TTC549 (cell line): Measurements from ENCODE around the gene SPSB2.
"Not testable (repeated sequence)": the region's sequence is repeated elsewhere in the genome, so short reads cannot be mapped to it uniquely, and the experiment has no call there.

ENCODE experiments used
- FAIRE-seq: peaks from 2 replicates; lab custom pipeline; 2012; peaks lifted over from hg19 to GRCh38; lab: Jason Lieb, UNC

Gene SPSB2

DNA sequence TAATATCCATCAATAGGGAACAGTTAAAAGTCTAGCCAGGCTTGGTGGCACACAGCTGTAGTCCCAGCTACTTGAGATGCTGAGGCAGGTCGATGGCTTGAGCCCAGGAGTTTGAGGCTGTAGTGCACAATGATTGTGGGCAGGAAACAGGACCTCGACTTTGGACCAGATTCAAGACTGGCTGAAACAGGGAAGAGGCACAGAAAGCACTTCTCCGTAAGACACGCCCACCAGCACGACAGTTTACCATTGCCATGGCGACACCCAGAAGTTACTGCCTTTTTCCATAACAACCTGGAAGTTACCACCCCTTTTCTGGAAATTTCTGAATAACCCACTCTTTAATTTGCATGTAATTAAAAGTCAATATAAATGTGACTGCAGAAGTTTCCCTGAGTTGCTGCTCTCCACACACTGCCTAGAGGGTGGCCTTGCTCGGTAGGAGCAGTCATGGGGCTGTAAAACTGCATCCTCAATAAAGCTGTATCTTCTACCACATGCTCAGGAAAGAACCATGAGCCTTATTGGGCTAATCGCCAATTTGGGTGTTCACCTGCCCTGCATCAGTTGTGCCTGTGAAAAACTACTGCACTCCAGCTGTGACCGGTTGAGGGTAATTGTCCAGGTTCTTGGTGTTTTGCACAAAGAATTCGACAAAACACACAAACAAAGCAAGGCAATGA, 26.9 kb upstream of the SPSB2 start:
- no peak for FAIRE-seq

DNA sequence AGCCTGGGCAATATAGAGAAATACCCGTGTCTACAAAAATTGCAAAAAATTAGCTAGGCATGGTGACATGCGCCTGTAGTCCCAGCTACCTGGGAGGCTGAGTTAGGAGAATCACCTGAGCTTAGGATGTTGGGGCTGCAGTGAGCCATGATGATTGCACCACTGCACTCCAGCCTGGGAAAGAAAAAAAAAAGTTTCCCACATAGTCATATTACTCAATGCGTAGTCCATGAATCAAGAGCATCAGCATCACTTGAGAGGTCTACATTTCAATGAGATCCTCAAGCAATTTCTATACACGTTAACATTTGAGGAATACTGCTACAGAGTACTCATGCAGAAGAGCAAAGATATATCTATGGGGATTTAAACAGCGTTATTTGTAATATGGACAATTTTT, 26.3 kb upstream of the SPSB2 start:
- FAIRE-seq = no peak

- FAIRE-seq = no peak
These were observed 23.8 kb upstream of the SPSB2 start for GRCh38 chr12:6896846-6897435.

- FAIRE-seq = no peak
These were observed 21.2 kb upstream of the SPSB2 start for GRCh38 chr12:6894321-6894720.

GRCh38 chr12:6892683-6893082, 19.6 kb upstream of the SPSB2 start:
- FAIRE-seq = not testable (repeated sequence)

DNA sequence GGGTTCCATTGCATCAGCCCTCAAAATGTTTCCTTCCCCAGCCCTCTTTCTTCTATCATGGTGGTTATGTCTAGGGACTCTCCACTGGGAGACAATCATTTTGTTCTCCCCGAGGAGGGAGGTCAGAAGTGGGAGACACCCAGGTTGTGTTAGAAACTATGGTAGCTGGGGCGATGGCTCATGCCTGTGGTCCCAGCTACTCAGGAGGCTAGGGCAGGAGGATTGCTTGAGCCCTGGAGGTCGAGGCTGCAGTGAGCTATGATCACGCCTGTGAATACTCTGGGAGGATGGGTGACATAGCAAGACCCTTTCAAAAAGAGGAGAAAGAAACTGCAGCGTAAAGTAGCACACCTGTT, 18.5 kb upstream of the SPSB2 start:
- no peak for FAIRE-seq

- FAIRE-seq = peak; percentile 68
These were observed 17.9 kb upstream of the SPSB2 start for GRCh38 chr12:6890789-6891645.

GRCh38 chr12:6889775-6890573, 16.9 kb upstream of the SPSB2 start:
- not testable (repeated sequence) for FAIRE-seq

GRCh38 chr12:6888794-6889193, 15.7 kb upstream of the SPSB2 start:
- not testable (repeated sequence) for FAIRE-seq

DNA sequence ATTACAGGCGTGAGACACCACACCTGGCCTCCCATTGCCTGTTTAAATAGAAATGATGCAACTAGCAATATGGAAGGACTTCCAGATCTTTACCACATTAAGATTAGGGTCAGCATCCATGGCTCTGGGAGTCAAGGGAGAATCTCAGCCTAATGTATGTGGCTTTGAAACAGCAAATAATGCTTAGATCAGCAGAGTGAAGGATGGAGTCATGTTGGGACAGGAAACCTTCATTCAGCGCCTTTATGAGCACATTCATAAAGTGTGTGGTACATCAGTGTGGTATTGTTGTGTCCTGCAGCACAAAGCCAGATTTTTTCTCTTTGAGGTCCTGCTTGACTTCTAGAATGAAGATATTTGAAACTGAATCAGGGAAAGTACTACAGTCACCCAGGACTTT, 15.3 kb upstream of the SPSB2 start:
- FAIRE-seq = no peak

DNA sequence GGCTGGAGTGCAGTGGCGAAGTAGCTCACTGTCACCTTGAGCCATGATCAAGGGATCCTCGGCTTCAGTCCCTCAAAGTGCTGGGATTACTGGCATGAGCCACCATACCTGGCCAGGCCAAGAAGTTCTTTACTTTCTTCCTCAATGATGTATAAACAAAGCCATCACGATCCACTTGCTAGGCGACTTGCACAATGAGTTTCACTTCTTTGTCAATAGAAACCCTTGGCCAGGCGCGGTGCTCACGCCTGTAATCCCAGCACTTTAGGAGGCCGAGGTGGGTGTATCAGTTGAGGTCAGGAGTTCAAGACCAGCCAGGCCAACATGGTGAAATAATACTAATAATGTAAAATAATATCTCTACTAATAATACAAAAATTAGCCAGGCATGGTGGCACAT, 14.4 kb upstream of the SPSB2 start:
- no peak for FAIRE-seq

DNA sequence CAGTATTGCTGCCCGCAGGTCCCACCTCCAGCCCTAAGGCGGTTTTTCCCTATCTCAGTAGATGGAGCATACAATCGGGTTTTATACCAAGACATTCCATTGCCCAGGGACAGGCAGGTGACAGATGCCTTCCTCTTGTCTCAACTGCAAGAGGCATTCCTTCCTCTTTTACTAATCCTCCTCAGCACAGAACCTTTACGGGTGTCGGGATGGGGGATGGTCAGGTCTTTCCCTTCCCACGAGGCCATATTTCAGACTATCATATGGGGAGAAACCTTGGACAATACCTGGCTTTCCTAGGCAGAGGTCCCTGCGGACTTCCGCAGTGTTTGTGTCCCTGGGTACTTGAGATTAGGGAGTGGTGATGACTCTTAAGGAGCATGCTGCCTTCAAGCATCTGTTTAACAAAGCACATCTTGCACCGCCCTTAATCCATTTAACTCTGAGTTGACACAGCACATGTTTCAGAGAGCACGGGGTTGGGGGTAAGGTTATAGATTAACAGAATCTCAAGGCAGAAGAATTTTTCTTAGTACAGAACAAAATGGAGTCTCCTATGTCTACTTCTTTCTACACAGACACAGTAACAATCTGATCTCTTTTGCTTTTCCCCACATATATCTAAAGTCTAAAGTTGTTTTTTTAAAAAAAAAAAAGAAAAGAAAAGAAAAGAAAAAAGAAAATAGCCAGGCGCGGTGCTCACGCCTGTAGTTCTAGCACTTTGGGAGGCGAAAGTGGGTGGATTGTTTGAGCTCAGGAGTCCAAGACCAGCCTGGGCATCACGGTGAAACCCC, 13.3 kb upstream of the SPSB2 start:
- FAIRE-seq = not testable (repeated sequence)

DNA sequence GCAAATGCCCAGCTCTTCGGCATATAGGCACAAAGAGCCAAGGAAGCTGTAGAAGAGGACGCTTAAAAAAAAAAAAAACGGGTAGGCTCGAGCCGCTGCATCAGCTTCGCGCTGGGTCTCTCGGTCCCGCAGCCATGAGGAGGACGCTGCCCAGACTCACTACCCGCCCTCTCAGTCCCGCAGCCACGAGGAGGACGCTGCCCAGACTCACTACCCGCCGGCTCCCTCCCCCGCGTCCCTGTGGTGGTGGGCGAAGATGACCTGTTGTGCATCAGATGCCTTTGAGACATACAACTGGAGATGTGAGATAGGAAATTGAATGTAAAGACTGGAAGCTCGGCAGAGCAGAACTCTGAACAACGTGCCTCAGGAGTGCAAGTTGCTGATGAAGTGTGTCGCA, 11.4 kb upstream of the SPSB2 start:
- FAIRE-seq = no peak

DNA sequence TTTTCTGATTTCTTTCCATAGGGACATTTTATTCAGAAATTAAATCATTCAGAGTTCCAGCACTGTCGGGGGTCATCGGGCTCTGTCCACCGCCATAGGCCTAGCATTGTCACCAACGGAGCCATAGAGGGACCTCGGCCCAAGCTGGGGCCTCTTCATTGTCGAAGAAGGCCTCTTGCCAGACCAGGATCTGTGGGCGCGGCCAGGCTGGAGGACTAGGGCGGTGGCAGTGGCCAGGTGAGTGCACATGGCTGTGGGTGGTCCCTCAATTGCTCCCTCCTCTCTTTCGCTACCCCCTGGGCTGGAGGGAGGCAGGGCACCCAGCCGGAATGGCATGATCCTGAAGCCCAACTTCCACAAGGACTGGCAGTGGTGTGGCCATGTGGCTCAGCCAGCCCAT, 10.6 kb upstream of the SPSB2 start:
- FAIRE-seq = no peak

DNA sequence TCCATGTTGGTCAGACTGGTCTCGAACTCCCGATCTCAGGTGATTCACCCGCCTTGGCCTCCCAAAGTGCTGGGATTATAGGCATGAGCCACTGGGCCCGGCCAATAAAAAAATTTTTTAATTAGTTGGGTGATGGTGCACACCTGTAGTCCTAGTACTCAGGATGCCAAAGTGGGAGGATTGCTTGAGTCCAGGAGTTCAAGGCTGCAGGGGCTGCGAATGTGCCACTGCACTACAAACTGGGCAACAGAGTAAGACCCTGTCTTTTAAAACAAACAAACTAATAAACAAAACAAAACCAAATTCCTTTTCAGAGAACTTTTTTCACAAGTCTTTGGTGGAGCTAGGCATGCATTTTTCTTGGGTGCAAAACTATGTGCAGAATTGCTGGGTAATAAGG, 10.1 kb upstream of the SPSB2 start:
- FAIRE-seq = no peak

GRCh38 chr12:6879824-6880223, 6.7 kb upstream of the SPSB2 start:
- FAIRE-seq = not testable (repeated sequence)

GRCh38 chr12:6874015-6874368, 889 bp upstream of the SPSB2 start:
- FAIRE-seq = not testable (repeated sequence)

DNA sequence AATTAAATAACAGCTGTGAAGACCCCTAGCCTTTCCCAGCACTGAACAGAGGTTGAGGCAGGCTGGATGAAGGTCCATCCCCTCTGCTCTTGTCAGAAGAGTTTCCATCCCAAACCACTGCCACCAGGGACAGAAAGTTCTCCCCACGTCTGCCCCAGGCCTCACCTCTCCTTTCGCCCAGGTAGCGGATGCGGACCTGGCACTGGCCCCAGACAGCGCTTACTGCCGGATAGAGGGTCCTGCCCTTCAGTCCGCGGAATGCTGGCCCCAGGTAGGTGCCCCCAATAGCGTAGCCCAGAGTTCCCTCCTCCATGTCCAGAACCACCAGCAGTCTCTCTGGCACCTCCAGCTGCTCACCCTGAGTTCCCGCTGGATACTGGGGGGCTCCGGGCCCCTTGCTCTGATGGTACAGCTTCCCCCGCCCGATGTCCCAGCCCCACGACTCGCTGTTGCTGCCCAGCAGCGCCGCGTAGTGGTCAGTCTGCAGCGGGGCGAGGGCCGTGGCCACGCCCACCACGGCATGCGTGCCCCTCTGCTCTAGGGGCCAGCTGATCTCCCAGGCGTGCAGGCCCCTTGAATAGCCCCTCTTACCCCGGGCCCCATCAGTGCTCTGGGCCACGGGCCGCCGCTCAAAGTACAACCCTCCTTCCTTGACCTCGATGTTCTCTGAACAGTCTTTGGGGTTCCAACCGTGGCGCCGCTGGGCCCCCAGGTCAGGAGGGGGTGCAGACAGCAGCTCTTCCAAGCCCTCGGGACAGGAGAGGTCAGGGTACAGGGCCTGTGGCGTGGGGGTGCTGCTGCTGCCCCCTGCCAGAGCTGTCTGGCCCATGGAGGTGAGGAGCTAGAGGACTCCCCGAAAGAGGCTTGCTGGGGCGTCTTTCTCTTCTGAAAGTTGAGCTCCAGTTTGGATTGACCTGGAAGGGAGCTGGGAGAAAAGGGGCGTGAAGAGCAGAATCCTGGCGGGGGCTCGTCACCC, 742 bp downstream of the SPSB2 start:
- no peak for FAIRE-seq

- no peak for FAIRE-seq
These were observed 1.8 kb downstream of the SPSB2 start for GRCh38 chr12:6871052-6871957.

DNA sequence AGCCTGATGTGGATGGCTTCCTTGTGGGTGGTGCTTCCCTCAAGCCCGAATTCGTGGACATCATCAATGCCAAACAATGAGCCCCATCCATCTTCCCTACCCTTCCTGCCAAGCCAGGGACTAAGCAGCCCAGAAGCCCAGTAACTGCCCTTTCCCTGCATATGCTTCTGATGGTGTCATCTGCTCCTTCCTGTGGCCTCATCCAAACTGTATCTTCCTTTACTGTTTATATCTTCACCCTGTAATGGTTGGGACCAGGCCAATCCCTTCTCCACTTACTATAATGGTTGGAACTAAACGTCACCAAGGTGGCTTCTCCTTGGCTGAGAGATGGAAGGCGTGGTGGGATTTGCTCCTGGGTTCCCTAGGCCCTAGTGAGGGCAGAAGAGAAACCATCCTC, 2.8 kb downstream of the SPSB2 start:
- FAIRE-seq = not testable (repeated sequence)
